G401 (cell line): Measurements from ENCODE around the gene OR4K1. TPM values are rescaled to one million over a fixed set of nuclear protein-coding genes. Genes with fewer than 3 reads are reported as not detected.
"Not testable (repeated sequence)": the region's sequence is repeated elsewhere in the genome, so short reads cannot be mapped to it uniquely, and the experiment has no call there.

Experiments used
- DNase-seq: peaks from one replicate; pipeline ENCODE4 v3.0.0-alpha.2; 2015; ENCODE audit warnings: low spot score
- in situ Hi-C: cut with HindIII; loops from 2 replicates; pipeline ENCODE4 v1.10.0; 2016; ENCODE audit warnings: low sequenced_read_pairs, mixed read lengths
- total RNA-seq: library from RNA; depleted of rRNA; stranded (reverse); fragments of >200 nt; shearing (Covaris generic); gene quantifications from 2 replicates; pipeline ENCODE4 v1.2.3, GENCODE V29; 2014; rRNA removed

The OR4K1 gene, protein sequence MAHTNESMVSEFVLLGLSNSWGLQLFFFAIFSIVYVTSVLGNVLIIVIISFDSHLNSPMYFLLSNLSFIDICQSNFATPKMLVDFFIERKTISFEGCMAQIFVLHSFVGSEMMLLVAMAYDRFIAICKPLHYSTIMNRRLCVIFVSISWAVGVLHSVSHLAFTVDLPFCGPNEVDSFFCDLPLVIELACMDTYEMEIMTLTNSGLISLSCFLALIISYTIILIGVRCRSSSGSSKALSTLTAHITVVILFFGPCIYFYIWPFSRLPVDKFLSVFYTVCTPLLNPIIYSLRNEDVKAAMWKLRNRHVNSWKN
- total RNA-seq = not detected in 2 replicates

DNA sequence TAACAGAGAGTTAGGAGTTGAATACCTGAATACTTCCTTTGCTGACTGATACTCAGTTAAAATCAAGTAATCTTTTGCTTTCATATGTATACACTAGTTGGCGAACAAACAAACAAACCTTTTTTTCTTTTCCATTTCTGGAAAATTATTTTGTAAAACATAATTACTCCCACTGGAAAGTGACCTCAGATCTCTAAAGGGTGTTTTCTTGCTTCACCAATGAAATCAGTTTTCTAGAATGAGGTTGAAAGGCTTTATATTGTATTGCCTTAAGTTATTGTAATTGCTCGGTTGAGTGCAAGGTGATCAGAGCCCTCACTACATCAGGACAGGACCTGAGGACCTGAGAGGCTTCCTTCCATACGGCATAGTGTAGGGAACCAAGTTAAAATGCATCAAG lies at the start of gene OR4K1:
Gene OR4K1, plus strand, starts transcription at position 301 of the 400 bp plus-strand sequence. CDS start 4,750 bp downstream, outside the sequence.
- no peak for DNase-seq
- in situ Hi-C loops = no loop called here

DNA sequence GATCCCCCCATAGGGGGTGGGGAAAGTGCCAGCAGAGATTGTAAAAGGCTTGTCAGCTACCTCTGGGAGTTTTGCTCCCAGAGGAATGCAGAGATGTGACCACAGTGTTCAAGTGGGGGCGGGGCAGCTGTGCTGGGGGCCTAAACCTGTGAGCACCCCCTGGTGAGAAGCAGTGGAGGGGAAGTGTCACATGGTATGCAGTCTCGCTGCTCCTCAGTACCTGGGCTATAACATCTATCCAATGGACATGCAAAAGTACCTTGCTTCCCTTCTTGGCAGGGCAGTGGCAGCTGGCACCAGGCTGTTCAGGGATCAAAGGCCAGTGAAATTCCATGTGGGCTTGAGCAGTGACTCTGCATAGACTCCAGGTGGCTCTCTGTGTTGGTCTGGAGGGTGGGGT lies 35.4 kb upstream of the OR4K1 start:
- DNase-seq = no peak
- in situ Hi-C loops = no loop called here

DNA sequence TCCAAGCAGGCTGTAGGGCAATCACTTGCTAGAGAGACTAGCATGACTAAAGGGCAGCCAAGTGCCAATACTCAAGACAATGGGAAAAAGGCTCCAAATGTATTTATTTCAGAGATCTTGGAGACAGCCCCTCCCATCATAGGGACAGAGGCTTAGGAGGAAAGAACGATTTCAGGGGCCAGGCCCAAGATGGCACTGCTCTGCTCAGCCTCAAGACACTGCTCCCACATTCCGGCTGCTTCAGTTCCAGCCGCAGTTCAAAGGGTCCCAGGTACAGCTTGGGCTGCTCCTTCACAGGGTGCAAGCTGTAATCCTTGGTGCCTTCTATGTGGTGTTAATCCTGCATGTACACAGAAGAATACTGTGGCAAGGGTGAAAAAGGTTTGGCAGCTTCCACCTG lies 29.7 kb upstream of the OR4K1 start:
- in situ Hi-C loops = no loop called here
- DNase-seq = no peak

DNA sequence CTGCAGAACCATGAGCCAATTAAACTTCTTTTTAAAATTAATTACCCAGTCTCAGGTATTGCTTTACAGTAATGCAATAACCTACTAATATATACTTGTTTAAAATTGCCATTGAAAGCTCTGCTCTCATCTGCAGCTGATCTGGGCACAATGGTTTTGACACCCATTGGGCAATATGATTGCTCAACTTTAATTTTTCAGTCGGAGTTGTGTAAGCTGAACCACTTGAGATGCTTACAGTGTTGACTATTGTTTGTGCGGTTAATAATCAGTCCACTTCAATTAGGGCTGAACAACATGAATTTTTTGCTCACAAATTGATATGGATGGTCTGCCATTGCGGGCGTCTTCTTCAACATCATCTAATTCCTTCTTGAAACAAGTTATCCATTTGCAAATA lies 28.3 kb upstream of the OR4K1 start:
- in situ Hi-C loops = no loop called here
- DNase-seq = no peak

DNA sequence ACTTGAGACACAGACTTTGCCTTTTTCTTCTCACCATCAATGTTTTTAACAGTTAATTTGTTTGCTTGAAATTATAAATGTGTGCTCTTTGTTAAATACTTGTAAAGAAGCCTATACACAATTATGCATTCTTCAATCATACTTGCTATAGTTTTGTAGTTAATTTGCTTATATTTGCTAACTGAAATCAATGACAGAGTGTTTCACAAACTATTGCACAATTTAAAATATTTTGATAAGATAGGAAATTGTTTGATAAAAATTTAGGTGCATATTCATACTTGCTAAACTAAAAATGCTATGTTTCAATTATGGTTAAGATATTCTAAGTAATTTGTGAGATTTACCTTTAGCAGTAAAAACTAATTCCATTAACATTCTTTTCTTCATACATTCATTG lies 24.1 kb upstream of the OR4K1 start:
- DNase-seq = no peak
- in situ Hi-C loops = no loop called here

DNA sequence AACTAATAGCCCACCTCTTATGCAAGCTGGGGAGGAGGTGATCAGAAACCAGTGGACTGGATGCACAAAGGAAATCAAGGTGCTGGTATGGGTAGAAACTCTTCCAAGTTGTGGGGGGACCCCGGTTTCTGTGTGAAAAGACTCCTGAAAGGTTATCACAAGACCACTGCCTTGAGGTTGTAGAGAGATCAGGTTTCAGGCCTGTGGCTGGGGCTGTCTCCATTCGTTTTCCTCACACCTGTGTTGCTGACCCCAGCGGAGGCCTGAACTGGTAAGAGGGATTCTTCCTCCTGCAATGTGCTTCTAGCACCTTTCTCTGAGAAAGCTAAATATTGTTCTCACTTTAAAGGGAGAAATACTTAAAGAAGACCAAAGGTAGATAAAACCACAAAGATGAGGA lies 19.6 kb upstream of the OR4K1 start:
- in situ Hi-C loops = no loop called here
- no peak for DNase-seq

DNA sequence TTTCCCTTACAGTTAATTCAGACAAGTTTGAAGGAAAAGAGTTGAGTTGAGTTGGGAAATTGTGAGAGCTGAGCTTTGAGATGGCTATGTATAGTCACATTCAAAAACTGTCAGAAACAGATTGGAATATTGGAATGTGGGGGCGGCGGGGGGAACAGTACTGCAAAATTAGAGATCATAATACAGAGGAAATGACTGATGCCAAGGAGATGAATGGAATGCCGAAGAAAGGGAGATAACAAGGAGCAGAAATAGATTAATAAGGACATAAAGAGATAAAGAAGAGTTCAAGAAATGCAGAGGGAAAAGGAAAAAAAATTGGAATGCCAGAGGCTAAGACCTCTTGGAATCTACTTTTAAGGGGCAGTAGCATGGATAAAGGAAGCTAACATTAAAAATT lies 13.5 kb upstream of the OR4K1 start:
- no peak for DNase-seq
- in situ Hi-C loops = no loop called here

DNA sequence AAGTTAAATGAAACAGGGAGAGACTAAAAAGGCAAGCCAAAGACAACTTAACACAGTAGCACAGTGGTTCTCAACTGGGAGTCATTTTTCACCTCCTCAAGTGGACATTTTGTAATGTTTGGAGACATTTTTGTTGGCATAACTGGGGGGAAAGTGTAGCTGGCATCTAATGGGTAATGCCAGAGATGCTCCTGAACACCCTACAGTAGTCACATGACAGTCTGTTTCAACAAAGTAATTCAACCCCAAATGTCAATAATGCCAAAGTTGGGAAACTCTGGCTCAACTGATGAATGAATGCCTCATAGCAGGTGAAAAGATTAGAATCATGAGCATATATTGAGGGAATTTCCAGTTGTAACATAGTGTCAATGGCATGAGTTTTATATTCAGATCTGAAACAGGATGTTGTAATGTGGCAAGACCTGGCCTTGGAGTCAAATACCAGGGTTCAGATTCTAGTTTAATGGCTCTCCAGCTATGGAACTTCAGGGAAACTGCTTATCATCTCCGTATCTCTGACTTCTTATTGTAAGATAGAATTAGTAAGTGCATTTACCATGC lies 12.7 kb upstream of the OR4K1 start:
- DNase-seq = no peak
- in situ Hi-C loops = no loop called here

DNA sequence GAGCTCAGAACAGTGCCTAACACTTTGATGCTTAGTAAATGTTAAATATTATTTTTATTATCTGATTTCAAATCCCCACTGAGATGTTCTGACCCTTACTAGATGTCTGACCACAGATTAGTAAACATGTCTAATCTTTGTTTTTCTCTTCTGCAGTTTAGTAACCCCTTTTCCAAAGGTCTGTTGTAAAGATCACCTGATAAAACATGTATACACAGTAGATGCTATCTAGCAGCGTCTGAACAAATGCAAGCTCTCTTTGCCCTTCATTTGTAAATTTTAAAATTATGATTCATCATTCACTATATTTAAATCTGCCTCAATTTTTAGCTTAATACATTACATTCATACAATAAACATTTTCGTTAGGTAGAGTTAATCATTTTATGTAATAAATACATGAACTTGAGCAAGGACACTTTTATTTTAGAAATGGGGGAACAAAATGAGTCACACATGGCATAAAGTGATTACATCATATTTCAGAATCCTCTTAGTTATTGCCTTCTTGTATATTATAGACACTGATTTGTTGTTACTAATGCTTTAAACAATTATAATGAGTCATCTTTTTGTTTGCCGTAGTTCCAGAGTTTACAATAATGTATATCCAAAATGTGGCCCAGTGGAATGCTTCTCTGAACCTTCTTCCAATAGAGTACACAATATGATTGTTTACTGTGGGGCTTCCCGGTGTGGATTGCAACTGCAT lies 12.0 kb upstream of the OR4K1 start:
- in situ Hi-C loops = no loop called here
- DNase-seq = no peak

DNA sequence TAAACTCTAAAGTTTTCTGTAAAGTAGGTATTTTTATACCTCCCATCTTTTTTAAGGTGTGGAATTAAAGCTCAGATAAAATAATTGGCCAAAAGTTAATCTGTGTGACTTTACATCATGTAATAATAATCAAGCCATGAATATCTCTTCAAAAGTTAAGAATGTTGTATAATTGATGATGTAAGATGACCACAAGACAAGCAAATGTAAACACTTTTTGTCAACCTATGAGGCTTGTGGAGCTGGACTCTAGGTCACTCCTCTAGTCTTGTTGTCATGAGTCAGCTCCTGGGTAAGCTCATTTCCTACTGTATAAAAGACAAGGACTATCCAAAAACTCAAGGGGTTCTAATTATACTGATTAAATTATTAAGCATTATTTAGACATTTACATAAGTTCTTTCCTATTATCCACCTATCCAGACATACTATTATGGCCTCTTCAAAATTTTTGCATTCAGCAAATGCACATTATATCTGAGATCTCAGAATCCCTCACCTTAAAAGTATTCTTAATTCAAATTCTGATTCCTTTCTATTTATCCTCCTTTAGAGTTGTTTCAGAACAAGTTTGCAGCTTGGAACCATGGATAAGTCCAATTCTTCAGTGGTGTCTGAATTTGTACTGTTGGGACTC lies 10.6 kb upstream of the OR4K1 start, which contains the start of gene OR4K5:
Gene OR4K5, plus strand, starts transcription at position 587 of the 637 bp plus-strand sequence. Its CDS starts 0 bp downstream, at position 587.
- in situ Hi-C loops = no loop called here
- no peak for DNase-seq

DNA sequence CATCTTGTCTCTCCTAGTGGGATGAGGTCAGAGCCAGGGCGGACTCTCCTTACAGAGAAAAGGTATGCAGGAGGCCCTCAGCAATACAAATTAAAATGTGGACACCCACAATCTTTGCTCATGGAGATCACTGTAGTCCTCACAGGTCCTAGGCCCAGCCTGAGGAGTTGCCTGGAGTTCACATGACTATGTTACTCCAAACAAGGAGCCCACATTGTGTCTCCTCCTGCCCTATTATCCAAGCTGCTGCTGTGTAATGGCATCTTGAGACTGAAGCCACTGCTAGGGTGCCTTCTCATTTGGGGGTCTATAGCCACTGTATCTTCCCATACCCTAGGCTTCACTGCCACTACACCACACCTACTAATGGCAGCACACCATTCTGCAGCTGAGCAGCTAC lies 11.0 kb downstream of the OR4K1 start:
- in situ Hi-C loops = no loop called here
- DNase-seq = no peak

DNA sequence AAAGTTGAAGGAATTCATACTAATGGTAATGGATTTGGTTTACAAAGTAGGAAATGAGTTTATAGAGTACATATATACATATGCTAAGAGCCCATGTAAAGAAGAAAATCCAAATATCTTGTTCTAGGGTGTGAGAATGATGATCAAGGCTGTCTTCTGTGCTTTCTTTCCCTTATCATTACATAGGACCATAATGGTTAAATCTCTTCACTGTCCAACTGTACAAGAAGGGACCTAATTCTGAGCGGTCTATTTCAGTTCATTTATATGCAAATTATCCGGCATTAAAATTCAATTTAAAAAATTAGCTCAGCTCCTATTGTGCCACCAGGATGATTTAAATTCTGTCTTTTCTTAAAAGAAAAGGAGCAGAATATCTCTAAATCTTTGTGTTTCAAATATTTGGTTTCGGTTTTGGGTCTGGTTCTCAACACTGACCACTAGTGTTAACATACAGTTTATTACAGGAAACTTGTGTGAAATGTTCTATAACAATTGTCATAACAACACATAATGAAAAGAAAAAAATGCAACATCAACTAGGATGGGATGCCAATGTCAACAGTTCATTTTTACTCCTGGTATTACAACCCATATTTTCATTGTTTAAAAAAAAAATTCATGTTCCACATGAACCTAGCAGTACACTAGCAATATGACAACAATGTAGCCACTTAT lies 16.8 kb downstream of the OR4K1 start:
- in situ Hi-C loops = no loop called here

DNA sequence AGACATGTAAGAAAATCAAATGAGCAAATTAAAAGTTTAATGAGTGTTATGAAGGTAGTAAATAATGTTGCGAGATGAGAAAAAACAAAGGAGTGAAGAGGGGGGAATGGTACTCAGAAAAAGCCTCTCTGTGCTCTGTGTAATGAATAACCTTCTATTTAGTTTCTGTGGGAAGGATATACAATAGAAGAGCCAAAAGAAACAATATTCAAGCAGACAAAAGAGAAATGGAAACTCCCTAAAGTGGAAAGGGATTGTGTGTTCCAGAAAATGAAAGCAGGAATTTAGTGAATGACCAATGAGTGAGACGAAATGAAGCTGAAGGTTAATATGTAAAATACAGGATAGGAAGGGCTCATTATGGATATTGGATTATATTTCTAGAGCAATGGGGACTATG lies 18.5 kb downstream of the OR4K1 start:
- DNase-seq = no peak
- in situ Hi-C loops = no loop called here

More for the DNA sequence above, 16.8 kb downstream of the OR4K1 start:
- DNase-seq = no peak

DNA sequence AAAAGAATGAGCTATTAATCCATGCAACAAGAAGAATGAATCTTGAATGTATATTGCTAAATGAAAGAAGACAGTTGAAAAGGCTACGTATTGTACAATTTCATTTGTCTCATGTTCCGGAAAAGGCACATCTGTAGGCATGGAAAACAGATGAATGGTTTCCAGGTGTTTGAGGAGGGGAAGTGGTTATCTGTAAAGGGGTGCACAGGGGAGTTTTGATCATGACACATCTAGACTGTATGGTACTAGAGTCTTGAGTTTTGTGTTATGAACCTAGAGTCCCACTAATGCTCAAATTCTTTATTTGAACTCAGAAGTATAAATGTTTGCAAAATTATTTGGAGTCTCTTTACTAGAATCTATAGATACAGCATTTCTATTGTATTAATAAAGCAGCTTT lies 39.0 kb downstream of the OR4K1 start:
- in situ Hi-C loops, DNase-seq: not testable (repeated sequence)

DNA sequence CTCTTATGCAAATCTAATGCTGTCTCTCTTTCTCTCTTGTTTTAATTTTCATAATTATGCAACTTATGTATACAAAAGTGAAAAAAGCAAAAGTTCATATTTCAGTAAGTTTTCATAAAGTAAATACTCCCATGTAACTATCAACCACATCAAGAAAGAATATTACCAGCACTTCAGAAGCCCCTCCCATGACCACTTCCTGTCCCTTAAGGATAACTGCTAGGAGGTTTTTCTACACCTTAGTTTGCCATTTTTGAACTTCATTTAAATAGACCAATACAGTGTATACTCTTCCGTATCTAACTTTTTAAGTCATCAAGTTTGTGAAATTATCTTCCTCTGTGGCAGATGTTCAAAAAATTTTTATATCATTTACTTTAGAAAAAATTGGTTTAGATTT lies 44.1 kb downstream of the OR4K1 start:
- in situ Hi-C loops = no loop called here
- DNase-seq = no peak

DNA sequence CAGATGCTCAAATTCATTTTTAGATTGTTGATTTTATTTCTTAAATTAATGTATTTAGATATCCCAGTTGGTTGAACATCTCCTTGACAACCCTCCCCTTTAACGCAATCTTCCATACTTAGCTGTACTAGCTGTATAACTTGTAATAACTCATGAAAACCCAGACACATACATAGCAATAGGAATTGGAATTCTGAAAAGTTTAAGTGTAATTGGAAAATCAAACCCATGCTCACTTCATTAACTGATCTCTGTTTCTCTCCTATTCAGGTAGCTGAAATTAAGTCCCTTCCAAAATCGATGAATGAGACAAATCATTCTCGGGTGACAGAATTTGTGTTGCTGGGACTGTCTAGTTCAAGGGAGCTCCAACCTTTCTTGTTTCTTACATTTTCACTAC lies 44.6 kb downstream of the OR4K1 start, which contains the start of gene OR4K15:
Gene OR4K15, plus strand, starts transcription at position 301 of the 400 bp plus-strand sequence. Its CDS starts 0 bp downstream, at position 301.
- in situ Hi-C loops = no loop called here
- no peak for DNase-seq
